SU-DHL-6 (cell line): ENCODE measurements around the gene WT1.

ENCODE experiments used
- CTCF ChIP-seq: fragments of 200-600 bp; sonication (generic); IDR thresholded peaks from one replicate; pipeline ENCODE4 v1.5.1; 2017; ENCODE audit warnings: antibody characterized with exemption, mild to moderate bottlenecking, low read length, moderate library complexity; ENCODE audit not compliant: insufficient read depth, poor library complexity, severe bottlenecking
- EZH2phosphoT487 ChIP-seq: fragments of 200-600 bp; sonication (generic), shearing (Covaris generic); conservative IDR thresholded peaks from 2 replicates; pipeline ENCODE4 v1.6.1; 2018; ENCODE audit warnings: mild to moderate bottlenecking, antibody characterized with exemption, low read length, moderate library complexity, mixed read lengths

- TF ChIP-seq CTCF (no peak), EZH2phosphoT487 (no peak)
Measured at GRCh38 chr11:32391479-32391878, 43.9 kb downstream of the WT1 start.
